Stimulated activated naive CD8-positive, alpha-beta T cell treated with anti-CD3 and anti-CD28 coated beads, Interleukin-15, Interleukin-2, amounts not matched to agents 100 U/mL and 50 U/mL, for 24 hours (primary cell): Measurements from ENCODE around the gene IL26.
A peak's percentile ranks its signal among the peaks of the same experiment; 100 is the strongest.

Source experiments
- ATAC-seq: fragments of 150-1000 bp; cut with Tn5 transposase; one replicate; pipeline ENCODE4 v1.10.0; 2021
- DNase-seq: peaks from one replicate; pipeline ENCODE4 v3.0.0; 2021

The IL26 gene, protein sequence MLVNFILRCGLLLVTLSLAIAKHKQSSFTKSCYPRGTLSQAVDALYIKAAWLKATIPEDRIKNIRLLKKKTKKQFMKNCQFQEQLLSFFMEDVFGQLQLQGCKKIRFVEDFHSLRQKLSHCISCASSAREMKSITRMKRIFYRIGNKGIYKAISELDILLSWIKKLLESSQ

DNA sequence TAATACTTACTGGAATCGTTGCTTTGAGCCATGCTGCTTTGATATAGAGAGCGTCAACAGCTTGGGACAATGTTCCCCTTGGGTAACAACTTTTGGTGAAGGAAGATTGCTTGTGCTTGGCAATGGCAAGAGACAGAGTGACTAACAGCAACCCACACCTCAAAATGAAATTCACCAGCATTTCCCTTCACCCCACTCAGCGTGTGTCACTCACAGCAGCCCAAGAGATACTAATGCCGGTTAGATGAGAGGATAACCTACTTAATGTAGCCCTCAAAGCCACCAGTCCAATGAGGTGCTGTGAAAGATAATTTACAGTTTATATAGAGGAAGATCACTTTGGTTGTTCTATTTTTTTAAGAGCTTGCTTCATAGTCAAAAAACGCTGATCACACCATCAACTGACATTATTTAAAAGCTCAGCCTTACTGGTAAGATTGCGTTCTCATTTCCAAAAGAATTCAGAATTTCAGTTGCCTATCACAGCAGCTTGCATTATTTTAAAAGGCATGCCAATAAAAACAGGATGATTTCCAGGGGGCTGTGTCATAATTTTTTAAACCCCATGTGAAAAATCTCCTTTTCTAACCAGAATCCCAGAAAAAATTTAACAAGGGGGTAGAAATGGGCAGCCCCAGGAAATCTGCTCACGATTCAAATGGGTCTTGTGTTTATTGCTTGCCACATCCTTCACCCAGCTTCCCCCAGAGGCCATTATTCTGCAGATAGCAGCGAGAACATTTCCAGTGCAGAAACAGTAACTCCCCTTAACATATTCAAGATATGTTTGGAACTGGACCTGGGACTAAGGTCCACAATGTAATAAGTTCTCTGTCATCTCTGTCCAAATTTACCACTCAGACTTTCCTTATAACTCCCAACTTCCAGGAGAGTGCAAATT is at the start of gene IL26:
TSS of gene IL26 (minus strand) at position 235 of the 901 bp plus-strand sequence. CDS start at position 181, 54 bp downstream.
- ATAC-seq (peak; percentile 59), DNase-seq (no peak)

DNA sequence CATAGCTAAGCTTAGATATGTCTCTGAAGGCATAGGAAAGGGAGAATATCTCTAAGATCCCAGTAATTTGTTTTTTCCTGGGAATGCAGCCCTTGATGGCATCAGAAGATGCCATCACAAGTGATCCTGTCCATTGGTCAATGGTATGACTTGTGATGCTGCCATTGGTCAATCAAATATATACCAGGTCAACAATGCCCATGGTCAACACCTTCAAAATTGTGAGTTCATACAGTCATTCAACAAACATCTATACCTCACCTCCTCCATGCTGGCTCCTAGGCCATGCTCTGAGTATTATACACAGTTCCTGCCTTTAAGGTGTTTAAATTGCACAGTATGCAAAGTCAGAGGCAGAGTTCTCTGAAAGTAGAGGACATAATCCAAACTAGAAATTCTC is 47.1 kb upstream of the IL26 start:
- no peak for ATAC-seq
- no peak for DNase-seq

GRCh38 chr12:68271346-68271745 is 45.7 kb upstream of the IL26 start:
- ATAC-seq (no peak), DNase-seq (no peak)

DNA sequence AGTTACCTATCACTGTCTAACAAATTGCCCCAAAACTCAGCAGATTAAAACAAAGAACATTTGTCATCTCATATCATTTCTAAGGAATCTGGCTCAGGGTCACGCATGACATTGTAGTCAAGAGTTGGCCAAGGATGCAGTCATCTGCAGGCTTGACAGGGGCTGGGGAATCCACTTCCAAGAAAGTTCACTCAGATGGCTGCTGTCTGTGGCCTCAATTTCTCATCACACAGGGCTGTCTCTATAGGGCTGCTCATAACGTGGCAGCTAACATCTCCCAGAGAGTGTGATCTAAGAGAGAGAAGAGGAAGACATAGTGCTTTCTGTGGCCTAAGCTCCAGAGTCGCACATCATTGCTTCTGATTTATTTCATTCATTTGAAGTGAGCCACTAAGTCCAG is 44.7 kb upstream of the IL26 start:
- no peak for DNase-seq
- no peak for ATAC-seq

- DNase-seq, result no peak
- ATAC-seq, result peak; percentile 81
These were observed 44.2 kb upstream of the IL26 start for GRCh38 chr12:68269779-68270178.

GRCh38 chr12:68268967-68269366 is 43.4 kb upstream of the IL26 start:
- ATAC-seq, result no peak

GRCh38 chr12:68267892-68268396 is 42.3 kb upstream of the IL26 start:
- DNase-seq, result peak; percentile 37
- peak; percentile 63 for ATAC-seq

More at GRCh38 chr12:68268967-68269366, 43.4 kb upstream of the IL26 start:
- no peak for DNase-seq

DNA sequence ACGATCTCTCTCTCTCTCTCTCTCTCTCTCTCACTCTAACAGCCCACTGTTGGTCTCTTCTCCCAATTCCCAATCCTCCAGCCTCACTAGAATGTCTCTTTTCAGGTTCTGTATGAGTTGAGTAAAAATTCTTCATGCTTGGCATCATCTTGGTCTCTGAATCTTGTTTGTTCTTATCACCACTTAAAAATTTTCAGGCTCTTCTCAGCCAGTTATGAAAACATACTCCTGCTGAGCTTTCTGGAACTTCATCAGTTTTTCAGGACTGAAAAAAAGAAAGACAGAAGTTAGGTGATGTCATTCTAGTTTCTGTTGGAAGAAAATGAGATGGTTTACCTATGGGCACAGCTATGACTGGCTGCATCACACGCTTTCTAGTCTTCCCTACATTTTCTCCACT is 39.2 kb upstream of the IL26 start:
- DNase-seq (no peak), ATAC-seq (no peak)

- ATAC-seq, result no peak
- no peak for DNase-seq
These were observed 38.7 kb upstream of the IL26 start for GRCh38 chr12:68264158-68264855.

GRCh38 chr12:68263366-68263765 is 37.8 kb upstream of the IL26 start:
- ATAC-seq, result no peak

GRCh38 chr12:68261896-68262295 is 36.3 kb upstream of the IL26 start:
- DNase-seq, result no peak
- peak; percentile 38 for ATAC-seq

More at GRCh38 chr12:68263366-68263765, 37.8 kb upstream of the IL26 start:
- DNase-seq, result no peak

DNA sequence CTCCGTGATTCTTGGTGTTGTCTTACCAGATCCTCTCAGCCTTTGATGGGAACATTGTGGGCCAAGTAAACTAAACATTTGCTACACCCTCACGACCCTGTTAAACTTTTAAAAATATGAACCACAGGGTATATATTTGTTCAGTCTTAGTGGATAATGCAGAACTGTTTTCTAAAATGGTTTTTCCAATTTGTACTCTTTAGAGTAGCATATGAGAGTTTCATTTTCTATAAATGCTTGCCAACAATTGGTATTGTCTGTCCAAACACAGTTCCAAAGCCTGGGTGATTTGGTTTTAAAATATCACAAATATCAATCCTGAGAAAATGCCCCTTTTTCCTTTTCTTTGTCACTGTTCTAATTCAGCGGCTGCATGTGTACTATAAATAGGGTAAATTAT is 34.5 kb upstream of the IL26 start:
- no peak for DNase-seq
- ATAC-seq, result no peak

DNA sequence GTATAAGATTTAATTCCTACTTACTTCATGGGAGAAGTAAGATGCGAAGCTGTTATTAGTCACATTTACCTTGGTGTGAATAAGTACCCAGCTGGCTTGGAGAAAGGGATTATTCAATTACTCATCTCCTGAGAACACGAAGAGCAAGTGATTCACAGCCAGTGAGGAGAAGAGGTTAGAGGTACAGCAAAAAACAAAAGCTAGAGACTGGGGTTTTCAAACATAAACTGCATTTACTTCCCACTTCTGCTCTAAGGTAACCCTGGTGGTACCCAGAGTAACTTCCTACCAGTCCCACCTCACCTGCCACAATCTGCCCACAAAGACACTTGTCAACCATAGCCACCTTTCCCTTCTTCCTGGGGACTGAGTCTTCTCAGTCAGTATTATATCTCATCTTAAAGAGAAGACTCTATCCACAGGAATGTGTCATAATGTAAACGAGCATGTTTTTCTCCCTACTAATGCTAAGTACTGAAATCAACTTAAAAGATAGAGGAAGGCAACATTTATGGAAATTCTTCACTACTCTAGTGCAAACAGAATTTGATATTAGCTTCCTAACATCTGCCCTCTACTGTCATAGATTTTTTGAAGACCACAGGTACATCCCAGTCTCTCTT is 33.8 kb upstream of the IL26 start:
- DNase-seq (peak; percentile 49), ATAC-seq (peak; percentile 95)

DNA sequence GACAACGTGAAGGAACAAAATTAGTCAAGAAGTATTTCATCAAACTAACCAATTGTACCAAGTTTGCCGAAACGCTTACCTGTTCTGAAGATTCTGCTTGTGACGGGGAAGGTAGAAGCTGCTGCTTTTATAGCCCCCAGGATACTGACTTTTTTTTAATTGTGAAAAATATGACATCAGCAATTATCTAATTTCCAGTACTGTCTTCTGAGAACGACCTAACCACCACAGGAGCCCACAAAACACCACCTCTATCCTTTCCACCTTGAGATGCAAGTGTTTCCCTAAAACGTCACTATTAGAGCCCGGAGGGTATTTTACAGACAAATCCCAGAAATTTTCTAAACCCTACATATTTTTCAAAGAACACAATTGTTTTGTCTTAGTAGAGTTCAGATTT is 27.9 kb upstream of the IL26 start, which contains the start of gene IL22:
TSS of gene IL22 (minus strand) at position 101 of the 400 bp plus-strand sequence. CDS start 156 bp downstream, outside the sequence.
- ATAC-seq (no peak), DNase-seq (no peak)

DNA sequence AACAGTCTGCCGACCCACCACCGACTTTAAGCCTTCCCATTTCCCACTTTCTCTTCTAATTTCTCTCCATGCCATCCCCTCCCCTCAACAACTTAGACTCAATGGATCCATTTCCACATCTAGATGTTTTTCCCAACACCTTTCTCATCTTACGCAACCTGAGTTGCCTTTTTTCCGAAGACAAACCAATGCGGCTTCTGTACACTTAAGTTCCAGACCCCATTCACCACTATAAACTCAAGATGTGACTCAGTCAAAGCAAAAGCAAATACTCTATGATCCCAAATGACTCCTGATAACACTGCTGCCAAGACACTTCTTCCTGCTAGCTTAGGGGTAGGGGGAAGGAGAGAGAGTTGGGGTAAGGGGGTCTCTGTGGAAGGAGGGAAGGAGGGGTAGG is 26.5 kb upstream of the IL26 start:
- DNase-seq (no peak), ATAC-seq (no peak)

DNA sequence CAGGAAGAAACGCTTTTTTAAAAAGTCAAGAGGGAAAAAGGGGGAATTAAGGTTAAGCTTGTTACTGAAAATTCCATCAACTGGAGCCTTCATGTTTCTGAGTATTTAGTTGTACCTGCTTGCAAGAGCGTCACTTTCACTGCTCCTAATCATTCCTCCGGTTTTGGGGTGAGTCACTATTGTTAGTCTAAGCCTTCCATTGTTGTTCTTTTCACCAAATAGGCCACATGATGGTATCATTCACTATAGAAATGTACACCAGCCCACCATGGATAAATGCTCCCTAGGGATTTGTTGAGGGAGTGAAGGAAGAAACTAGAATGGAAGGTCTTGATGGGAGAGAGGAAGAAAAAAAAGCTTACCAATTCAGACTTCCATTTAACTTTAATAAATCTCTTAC is 24.8 kb upstream of the IL26 start:
- ATAC-seq (no peak), DNase-seq (no peak)

DNA sequence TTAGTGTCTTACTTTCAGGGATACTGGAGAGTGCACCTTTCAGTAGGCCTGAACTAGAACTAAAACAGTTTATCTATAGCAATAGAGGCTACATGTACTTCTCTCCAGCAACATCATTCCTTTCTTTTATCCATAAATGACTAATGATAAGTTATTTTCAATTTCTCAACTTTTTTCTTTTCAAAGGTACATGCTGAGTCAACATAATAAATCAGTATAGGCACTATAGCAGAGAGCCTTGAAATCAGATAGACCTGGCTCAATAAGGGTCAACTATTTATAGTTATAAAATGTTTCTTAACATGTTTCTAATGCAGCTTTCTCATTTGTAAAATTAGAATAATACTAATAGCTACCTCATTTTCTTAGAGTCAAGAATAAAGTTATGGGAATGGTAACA is 22.2 kb upstream of the IL26 start:
- ATAC-seq, result no peak
- DNase-seq, result no peak

GRCh38 chr12:68246350-68246749 is 20.7 kb upstream of the IL26 start:
- ATAC-seq, result no peak
- no peak for DNase-seq

DNA sequence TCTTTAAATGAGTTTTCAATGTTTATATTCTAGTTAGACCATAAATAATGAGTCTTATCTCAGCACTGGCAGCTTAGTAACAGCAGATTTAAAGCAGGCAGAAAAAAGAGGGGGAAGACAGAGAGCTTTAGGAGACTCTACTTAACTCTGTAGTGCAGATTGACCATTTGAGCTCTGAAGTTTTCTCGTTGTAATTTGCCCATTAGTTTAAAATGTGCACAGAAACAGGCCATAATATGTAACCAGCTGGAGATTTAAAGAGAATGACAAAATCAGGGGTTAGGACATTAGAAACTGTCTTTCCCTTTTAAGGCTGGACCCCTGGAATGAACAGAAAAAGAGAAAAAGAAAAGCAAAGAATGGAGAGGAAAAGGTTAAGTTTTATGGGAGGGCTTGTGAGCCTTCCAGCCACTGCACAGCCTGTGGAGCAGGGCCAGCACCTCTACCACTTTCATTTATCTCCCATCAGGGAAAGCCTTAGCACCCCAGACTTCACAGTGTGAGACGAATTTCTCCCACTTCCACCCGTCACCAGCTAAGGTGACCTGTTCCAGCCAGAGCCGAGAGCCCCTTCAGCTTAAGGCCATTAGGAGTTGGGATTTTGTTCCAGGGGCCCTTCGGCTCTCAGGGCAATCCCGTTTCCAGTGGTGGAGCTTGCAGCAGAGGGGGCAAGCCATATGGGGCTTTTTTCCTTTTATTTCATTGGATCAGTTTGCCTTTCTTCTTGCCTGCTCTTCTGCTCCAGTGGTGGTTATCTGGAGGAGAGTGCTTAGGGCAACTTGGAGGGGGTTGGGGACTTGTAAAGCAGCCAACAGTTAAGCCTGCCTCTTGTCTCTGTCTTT is 19.8 kb upstream of the IL26 start:
- ATAC-seq (no peak), DNase-seq (no peak)

DNA sequence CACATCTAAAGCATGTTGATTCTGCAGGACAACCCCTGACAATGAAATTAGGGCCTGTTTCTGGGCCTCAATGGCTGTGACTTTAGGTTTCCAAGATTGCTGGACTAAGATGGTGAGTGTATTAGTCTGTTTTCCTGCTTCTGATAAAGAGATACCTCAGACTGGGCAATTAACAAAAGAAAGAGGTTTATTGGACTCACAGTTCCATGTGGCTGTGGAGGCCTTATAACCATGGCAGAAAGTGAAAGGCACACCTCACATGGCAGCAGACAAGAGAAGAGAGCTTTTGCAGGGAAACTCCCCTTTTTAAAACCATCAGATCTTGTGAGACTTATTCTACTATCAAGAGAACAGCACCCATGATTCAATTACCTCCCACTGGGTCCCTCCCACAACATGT is 17.2 kb upstream of the IL26 start:
- DNase-seq, result no peak

DNA sequence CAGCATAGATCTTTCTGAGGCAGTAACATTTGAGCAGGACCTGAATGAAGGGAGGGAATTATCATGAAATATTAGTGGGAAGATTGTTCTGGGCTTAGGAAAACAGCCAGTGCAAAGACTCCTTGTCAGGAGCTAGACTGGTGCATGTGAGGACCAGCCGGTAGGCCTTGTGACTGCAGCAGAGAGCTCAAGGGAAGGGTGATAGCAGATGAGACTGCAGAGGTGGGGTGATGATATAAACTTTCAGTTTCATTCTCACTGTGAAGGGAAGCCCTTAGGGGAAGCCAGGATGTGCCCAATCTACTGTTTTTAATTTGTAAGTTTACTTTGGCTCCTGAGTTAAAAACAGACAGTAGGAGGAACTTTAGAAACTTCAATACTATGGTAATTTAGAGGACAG is 15.4 kb upstream of the IL26 start:
- DNase-seq, result peak; percentile 47

More for the DNA sequence above, 17.2 kb upstream of the IL26 start:
- ATAC-seq, result no peak

More for the DNA sequence above, 15.4 kb upstream of the IL26 start:
- peak; percentile 98 for ATAC-seq
